Measurements from ENCODE around the gene CLEC18C.
"Not testable (repeated sequence)": the region's sequence is repeated elsewhere in the genome, so short reads cannot be mapped to it uniquely, and the experiment has no call there.

CLEC18C gene

DNA sequence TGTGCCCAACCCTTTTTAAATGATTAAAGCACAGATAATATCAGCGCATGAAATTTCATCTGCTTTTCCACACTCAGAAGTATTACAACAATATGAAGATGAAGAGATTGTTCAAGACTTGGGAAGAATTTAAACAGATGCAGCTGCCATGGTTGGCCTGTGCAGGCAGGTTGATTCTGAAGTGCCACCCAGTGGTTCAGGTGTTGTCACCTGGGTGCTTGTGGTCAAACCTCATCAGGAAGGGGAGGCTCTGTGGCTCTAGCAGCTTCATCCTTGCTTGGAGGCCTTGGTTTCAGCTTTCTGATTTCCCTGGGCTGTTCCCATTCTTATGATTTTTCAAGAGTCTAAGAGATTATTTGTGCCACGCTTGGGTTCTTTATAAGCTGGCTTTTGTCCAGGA lies 22.2 kb upstream of the CLEC18C start:
- no peak for TF ChIP-seq Cebpa-rat (IDR thresholded peaks at IDR 0.05)
- Histone ChIP-seq H3K36me3 (peaks cover 91% of the 10 kb centered on the region), H3K9ac (no peak overlapping the region), H3K4me3 (no peak overlapping the region), H3K4me2 (no peak overlapping the region), H3K27me3 (no peaks in the 10 kb centered on the region), H3K27ac (no peak overlapping the region), H3K4me1 (no peaks in the 10 kb centered on the region), H4K20me1 (peaks cover 10% of the 10 kb centered on the region; the same call in 1 of the 2 replicates), H3K9me3 (no peaks in the 10 kb centered on the region)

GRCh38 chr16:70151941-70152509 lies 21.6 kb upstream of the CLEC18C start:
- H3K27me3 ChIP-seq: no peaks in the 10 kb centered on the region
- TF ChIP-seq Cebpa-rat (IDR thresholded peaks at IDR 0.05): no peak
- H3K27ac ChIP-seq: no peak overlapping the region
- peaks cover 16% of the 10 kb centered on the region for H4K20me1 ChIP-seq
- no peak overlapping the region for H3K4me2 ChIP-seq
- H3K9me3 ChIP-seq: no peaks in the 10 kb centered on the region
- H3K4me1 ChIP-seq: no peaks in the 10 kb centered on the region
- peaks cover 97% of the 10 kb centered on the region for H3K36me3 ChIP-seq
- no peak overlapping the region for H3K4me3 ChIP-seq
- H3K9ac ChIP-seq: no peak overlapping the region

DNA sequence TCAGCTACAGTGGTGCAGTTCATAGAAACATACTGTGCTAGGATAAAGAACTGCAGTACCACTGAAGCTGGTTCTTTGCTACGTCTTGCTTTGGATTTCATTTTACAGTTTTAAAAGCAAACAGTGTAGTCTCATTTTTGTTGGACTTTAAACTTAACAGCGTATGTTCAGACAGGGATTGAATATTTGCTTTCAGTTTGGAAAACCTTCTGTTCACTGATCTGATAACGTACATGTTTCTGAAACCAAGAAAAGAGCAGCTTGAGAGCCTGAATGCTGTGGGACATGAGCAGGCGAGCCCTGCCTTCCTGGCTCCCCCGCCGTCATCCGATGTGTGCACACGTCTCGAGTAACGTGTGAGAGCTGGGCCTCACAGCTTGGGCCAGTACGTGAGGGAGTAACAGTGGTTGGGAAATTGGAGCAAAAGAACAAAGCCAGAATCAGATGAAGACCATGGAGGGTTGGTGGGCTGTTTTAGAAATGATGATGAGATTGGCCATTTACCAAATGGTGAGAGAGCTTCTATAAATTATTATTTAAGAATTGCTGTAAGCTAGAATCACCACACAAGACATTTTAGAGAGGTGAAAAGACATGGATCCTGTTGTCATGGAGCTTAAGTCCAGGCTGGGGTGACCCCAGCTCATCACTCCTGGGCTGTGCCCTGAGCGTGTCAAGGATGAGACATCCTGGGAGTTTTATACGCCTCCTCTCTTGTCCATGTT lies 20.8 kb upstream of the CLEC18C start:
- no peak overlapping the region for H3K4me2 ChIP-seq
- H3K36me3 ChIP-seq: peaks cover 100% of the 10 kb centered on the region

DNA sequence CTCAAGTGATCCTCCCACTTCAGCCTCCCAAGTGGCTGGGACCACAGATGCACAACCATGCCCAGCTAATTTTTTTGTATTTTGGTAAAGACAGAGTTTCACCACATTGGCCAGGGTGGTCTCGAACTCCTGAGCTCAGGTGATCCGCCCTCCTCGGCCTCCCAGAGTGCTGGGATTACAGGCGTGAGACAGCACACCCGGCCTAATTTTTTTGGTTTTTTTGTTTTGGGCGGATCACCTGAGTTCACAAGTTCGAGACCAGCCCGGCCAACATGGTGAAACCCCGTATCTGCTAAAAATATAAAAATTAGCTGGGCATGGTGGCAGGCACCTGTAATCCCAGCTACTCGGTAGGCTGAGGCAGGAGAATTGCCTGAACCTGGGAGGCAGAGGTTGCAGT lies 18.9 kb upstream of the CLEC18C start:
- not testable (repeated sequence) for H3K4me3 ChIP-seq, H3K4me1 ChIP-seq, H3K9me3 ChIP-seq, H3K27me3 ChIP-seq, H3K27ac ChIP-seq, H3K4me2 ChIP-seq, H3K9ac ChIP-seq
- Histone ChIP-seq H4K20me1 (peaks cover 28% of the 10 kb centered on the region), H3K36me3 (peaks cover 100% of the 10 kb centered on the region)

More for the DNA sequence above, 20.8 kb upstream of the CLEC18C start:
- no peaks in the 10 kb centered on the region for H3K4me1 ChIP-seq
- H3K27ac ChIP-seq: no peak overlapping the region
- H3K9me3 ChIP-seq: no peaks in the 10 kb centered on the region
- no peaks in the 10 kb centered on the region for H3K27me3 ChIP-seq
- no peak overlapping the region for H3K4me3 ChIP-seq
- no peak overlapping the region for H3K9ac ChIP-seq
- peaks cover 24% of the 10 kb centered on the region for H4K20me1 ChIP-seq
- no peak for TF ChIP-seq Cebpa-rat (IDR thresholded peaks at IDR 0.05)

DNA sequence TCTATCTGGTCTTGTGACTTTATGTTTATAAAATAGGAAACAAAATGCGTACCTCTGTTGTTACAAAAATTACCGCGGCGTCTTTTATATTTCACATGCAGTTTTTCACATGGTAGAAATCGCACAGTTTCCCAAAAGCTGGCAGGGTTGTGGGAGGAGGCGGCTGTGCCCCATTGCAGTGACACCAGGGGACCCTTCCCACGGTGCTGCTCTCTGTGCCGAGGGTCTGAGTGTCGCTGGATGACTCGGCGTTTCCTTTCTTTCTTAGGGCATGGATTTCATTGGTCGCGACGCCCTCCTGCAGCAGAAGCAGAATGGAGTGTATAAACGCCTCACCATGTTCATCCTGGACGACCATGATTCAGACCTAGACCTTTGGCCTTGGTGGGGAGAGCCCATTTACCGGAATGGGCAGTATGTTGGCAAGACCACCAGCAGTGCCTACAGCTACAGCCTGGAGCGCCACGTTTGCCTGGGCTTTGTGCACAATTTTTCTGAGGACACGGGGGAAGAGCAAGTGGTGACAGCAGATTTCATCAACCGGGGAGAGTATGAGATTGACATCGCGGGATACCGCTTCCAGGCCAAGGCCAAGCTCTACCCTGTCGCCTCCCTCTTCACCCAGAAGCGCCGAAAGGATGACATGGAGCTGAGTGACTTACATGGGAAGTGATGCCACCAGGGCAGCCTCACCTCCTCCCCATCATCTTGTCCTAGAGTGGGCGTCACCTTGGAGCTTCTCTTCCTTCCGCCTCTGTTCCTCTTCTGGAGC lies 17.2 kb upstream of the CLEC18C start:
- Histone ChIP-seq H3K4me1 (no peaks in the 10 kb centered on the region), H3K36me3 (peaks cover 100% of the 10 kb centered on the region), H3K27me3 (no peaks in the 10 kb centered on the region), H3K9me3 (no peaks in the 10 kb centered on the region), H3K27ac (no peak overlapping the region), H3K9ac (no peak overlapping the region), H3K4me3 (no peak overlapping the region), H4K20me1 (peaks cover 45% of the 10 kb centered on the region), H3K4me2 (no peak overlapping the region)
- TF ChIP-seq Cebpa-rat (IDR thresholded peaks at IDR 0.05): no peak

GRCh38 chr16:70157105-70157476 lies 16.5 kb upstream of the CLEC18C start:
- peaks cover 52% of the 10 kb centered on the region for H4K20me1 ChIP-seq

DNA sequence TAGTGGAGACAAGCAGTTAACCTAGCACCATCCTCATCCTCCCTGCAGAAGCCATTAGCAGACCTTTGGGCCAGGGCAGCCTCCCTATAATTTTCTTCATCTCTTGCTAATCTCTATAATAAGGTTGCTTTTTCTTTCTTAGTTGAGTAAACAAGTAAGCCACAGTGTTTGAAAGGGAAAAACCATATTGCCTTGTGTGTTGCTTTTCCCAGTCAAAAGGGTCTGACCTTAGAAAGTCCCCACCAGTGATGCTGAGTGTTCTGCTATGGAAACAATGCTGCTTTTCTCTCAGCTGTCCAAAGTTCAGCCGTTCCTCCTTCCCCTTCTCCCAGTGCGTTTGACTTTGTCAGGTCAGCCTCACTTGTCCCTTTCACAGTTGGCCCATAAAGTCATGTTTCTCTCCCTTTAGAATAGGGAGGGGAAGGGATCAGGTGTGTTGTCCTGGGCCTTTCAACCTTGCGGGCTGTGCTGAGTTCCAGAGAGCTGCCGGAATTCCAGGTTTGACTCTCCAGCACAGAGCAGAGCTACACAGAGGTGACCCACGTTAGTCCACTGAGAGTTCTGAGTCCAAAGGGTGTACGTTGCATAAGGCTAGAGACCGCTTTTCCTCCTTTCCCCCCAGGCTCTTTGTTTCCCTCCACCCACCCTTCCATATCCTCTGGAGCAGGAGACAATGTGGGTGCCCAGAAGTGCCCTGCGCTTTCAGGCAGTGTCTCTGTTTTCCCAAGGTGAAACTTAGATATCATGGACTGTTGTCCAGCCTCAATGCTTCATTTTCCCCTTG lies 15.9 kb upstream of the CLEC18C start:
- no peak overlapping the region for H3K27ac ChIP-seq
- peaks cover 100% of the 10 kb centered on the region for H3K36me3 ChIP-seq

More at GRCh38 chr16:70157105-70157476, 16.5 kb upstream of the CLEC18C start:
- Histone ChIP-seq H3K9ac (no peak overlapping the region), H3K36me3 (peaks cover 100% of the 10 kb centered on the region), H3K4me1 (no peaks in the 10 kb centered on the region), H3K4me2 (no peak overlapping the region), H3K4me3 (no peak overlapping the region), H3K27ac (no peak overlapping the region), H3K9me3 (no peaks in the 10 kb centered on the region), H3K27me3 (no peaks in the 10 kb centered on the region)
- no peak for TF ChIP-seq Cebpa-rat (IDR thresholded peaks at IDR 0.05)

GRCh38 chr16:70158261-70158939 lies 15.2 kb upstream of the CLEC18C start:
- Histone ChIP-seq H3K9me3 (no peaks in the 10 kb centered on the region), H3K4me3 (no peak overlapping the region), H3K4me1 (no peaks in the 10 kb centered on the region), H3K4me2 (no peak overlapping the region), H3K9ac (no peak overlapping the region), H4K20me1 (peaks cover 59% of the 10 kb centered on the region), H3K36me3 (peaks cover 97% of the 10 kb centered on the region), H3K27ac (no peak overlapping the region), H3K27me3 (no peaks in the 10 kb centered on the region)
- no peak for TF ChIP-seq Cebpa-rat (IDR thresholded peaks at IDR 0.05)

More for the DNA sequence above, 15.9 kb upstream of the CLEC18C start:
- H4K20me1 ChIP-seq: peaks cover 57% of the 10 kb centered on the region
- H3K4me1 ChIP-seq: no peaks in the 10 kb centered on the region
- H3K4me2 ChIP-seq: no peak overlapping the region
- H3K9ac ChIP-seq: no peak overlapping the region
- H3K27me3 ChIP-seq: no peaks in the 10 kb centered on the region
- no peak for TF ChIP-seq Cebpa-rat (IDR thresholded peaks at IDR 0.05)
- no peaks in the 10 kb centered on the region for H3K9me3 ChIP-seq
- H3K4me3 ChIP-seq: no peak overlapping the region

Measured in BLaER1 (cell line).